GM19328 (cell line): ENCODE measurements around the gene VCAN.

Experiments
- ATAC-seq: cut with Tn5 transposase; IDR thresholded peaks from one replicate; pipeline ENCODE4 v1.9.1; 2021; ENCODE audit warnings: mild to moderate bottlenecking, moderate library complexity; ENCODE audit not compliant: unreplicated experiment

The VCAN gene

GRCh38 chr5:83527722-83528438, 56.3 kb downstream of the VCAN start:
- no peak for ATAC-seq

GRCh38 chr5:83528439-83528769, 56.9 kb downstream of the VCAN start:
- ATAC-seq = no peak

GRCh38 chr5:83530193-83530592, 58.6 kb downstream of the VCAN start:
- no peak for ATAC-seq

DNA sequence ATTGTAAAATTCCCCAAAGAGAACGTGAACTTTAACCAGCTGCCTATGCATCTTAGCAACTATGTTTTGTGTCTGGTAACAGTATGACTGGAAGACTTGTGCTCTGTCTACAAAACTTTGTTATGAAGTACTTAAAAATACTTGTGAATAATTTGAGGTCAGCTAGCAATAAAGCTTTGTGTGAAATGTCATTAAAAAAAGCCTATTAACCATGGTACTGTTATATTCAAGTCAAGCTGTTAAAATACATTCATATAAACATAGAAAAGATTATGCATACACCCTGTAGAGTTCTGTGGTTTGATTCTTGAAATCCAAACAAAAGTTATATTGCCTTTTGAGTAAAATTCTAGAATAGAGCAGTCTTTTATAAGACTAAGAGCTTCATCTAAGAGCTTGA, 60.1 kb downstream of the VCAN start:
- no peak for ATAC-seq

GRCh38 chr5:83538786-83539462, 67.4 kb downstream of the VCAN start:
- ATAC-seq = peak; percentile 70

DNA sequence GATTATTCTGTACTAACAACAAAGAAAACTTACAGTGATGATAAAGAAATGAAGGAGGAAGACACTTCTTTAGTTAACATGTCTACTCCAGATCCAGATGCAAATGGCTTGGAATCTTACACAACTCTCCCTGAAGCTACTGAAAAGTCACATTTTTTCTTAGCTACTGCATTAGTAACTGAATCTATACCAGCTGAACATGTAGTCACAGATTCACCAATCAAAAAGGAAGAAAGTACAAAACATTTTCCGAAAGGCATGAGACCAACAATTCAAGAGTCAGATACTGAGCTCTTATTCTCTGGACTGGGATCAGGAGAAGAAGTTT, 67.9 kb downstream of the VCAN start:
- ATAC-seq = no peak

GRCh38 chr5:83540105-83540504, 68.6 kb downstream of the VCAN start:
- no peak for ATAC-seq

DNA sequence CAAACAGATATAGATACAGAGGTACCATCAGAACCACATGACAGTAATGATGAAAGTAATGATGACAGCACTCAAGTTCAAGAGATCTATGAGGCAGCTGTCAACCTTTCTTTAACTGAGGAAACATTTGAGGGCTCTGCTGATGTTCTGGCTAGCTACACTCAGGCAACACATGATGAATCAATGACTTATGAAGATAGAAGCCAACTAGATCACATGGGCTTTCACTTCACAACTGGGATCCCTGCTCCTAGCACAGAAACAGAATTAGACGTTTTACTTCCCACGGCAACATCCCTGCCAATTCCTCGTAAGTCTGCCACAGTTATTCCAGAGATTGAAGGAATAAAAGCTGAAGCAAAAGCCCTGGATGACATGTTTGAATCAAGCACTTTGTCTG, 69.2 kb downstream of the VCAN start:
- ATAC-seq = no peak

DNA sequence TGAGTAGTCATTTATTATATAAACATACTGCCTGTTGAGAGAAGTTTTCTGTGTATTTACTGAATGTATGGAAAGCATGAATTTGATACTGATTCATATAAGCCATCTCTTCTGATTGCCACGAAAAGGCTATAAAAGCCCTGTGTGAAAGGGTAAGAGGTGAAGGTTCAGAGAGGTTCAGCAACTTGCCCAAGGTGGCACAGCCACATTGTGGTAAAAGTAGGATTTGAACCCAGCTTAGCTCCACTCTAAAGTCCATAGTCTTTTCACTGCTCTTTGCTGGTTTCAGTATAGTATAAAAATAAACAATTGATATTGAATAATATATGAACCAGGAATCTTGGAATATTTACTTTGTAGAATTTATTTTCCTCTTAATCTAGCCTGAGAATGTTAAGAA, 71.3 kb downstream of the VCAN start:
- ATAC-seq = no peak

DNA sequence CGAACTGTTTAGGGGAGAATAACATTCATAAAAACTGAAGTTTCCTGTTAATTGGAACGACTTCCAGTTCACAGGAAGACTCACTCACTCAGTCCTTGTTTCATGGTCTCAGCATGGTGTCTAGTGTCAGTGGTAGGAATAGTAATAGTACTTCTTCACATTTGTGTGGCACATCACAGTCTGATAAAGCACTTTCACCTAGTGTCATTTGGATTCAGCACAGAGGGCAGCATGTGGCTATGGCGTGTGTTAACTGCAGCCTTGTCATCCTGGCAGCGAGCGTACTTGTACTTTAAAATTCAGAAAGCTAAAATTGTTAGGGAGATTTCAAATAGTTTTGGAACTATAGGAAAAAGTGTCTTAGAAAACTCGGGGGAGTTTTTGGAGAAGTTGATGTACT, 72.4 kb downstream of the VCAN start:
- no peak for ATAC-seq

GRCh38 chr5:83547161-83547560, 75.6 kb downstream of the VCAN start:
- no peak for ATAC-seq

DNA sequence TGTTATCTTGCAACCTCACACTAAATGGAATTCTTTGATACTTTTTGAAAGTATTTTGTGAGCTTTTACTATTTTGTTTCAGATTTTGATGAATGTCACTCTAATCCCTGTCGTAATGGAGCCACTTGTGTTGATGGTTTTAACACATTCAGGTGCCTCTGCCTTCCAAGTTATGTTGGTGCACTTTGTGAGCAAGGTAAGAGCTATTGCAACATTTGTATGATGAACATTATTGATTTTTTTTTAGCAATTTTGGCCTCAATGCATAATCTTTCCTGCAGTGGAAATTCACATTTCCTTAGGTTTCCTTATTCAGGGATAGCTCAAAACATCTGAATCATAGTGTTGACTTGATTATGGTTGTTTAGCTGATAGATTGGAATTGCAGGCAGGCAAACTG, 76.3 kb downstream of the VCAN start:
- no peak for ATAC-seq

GRCh38 chr5:83548581-83548980, 77.0 kb downstream of the VCAN start:
- no peak for ATAC-seq

DNA sequence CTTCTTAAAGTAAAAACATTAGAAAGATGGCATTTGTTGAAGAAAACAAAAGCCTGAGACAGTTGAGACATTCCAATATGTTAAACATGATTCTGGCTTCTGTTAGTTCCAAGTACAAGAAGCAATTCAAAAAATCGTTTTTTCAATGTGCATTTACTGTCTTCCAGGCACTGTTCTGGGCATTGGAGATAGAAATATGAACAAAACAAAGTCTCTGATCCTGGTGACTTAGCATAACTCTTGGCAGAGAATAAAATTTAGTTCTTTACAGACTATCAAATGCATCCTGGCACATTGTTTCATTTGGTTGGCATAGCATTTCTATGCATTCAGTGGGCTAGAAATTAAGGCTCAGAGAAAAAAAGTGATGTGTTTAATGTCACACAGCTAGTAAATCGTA, 77.5 kb downstream of the VCAN start:
- no peak for ATAC-seq

- no peak for ATAC-seq
These were observed 78.1 kb downstream of the VCAN start for GRCh38 chr5:83549674-83550073.

DNA sequence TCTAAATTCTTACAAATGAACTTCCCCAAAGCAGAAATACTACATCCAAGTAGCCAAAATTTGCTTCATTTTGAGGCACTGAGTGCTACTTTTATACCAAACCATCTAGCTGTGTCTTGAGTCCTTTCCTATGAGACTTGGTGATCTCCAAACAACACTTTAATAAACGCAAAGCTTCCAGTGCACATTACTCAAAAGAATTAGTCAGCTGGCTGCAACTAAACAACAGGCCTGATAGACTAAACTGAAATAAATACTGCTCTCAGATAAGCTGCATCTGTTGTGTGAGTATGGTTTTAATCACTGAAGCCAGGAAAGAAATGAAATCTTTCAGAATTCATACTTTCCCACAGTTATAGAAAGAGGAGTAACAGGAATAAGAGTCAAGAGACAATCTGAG, 80.3 kb downstream of the VCAN start:
- no peak for ATAC-seq

- ATAC-seq = no peak
These were observed 80.7 kb downstream of the VCAN start for GRCh38 chr5:83552275-83552674.

DNA sequence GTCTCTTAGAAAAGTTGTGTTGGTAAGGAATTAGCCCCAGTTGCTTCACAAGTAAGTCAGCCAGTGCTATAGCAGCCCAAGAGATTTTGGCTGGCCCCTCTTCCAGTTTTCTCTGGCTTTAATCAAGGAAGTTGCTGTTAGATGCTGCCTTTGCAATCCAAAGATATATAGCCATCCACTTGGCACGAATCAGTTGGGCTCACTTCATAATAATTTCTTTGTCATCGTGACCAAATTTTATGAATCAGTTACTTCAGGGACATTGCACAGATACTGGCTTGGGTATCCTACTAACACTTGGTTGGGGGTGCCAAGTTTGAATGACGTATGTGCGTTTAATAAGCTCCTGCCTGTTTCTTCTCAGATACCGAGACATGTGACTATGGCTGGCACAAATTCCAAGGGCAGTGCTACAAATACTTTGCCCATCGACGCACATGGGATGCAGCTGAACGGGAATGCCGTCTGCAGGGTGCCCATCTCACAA, 81.5 kb downstream of the VCAN start:
- no peak for ATAC-seq

DNA sequence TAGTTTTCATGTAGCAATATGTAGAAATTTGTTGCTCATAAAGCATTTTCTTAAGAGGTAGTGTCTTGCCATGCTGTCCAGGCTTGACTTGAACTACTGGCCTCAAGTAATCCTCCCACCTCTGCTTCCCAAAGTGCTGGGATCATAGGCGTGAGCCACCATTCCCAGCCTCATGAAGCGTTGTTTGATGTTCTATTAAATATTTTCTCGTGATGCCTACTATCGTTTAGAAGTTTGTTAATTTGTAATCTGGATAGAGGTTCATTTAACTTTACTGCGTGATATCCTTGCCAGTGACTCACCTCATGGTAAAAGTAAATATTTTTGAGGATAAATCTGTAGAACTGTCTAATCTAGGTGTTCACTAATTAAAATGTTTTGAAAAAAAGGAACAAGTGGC, 82.6 kb downstream of the VCAN start:
- no peak for ATAC-seq

DNA sequence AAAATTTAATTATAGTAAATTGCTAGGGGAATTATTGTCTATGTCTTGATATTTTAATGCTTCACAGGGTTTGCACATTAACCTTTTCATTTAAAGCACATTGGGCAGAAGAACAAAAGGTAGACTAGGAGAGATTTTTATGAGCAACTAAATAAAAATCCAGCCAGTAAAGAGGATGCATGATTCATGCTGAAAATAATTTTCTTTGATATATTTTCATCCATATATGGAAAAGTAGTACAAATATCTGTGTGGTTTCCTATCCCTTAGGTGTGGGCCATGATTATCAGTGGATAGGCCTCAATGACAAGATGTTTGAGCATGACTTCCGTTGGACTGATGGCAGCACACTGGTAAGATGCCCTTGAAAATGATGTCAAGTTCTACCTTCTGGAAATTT, 83.1 kb downstream of the VCAN start:
- ATAC-seq = no peak

DNA sequence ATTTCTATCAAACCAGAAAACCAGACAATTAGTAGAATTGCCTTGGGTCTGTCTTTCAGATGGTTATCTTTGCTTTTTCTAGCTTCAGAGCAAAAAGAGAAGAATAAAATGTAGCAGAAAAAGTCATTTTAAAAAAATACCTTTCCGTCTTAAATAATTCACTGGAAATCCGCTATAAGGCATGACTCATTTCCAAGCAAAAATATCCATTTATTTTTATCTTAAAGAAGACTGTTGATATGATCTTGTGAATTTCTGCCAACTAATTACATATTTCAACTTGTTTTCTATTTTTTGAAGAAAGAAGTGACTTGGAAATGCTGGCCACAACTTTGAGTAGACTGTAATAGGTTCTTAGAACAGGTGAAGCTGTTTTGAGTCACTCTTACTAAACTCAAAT, 83.7 kb downstream of the VCAN start:
- no peak for ATAC-seq

GRCh38 chr5:83556190-83556589, 84.6 kb downstream of the VCAN start:
- no peak for ATAC-seq
